ENCODE results near the gene DPYD.

Gene DPYD

DNA sequence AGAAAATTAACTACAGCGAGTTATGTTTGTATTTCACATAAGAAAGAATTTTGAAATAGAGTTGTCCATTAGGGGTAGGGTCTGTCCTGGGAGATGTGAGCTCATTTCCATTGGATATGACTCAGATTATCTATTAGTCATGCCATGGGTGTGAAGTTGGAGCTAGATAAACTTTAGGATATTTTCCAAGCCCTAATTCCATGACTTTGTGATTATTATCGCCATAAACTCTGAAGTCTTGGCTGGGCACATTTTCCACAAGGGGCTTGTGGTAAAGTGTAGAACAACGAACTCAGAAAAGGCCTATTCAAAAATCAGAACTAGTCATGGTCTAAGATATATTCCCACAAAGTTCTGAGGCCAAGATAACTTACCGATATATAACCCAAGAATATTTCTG, 396.6 kb downstream of the DPYD start:
- DNase-seq (ENCODE audit: low spot score), result no peak

DNA sequence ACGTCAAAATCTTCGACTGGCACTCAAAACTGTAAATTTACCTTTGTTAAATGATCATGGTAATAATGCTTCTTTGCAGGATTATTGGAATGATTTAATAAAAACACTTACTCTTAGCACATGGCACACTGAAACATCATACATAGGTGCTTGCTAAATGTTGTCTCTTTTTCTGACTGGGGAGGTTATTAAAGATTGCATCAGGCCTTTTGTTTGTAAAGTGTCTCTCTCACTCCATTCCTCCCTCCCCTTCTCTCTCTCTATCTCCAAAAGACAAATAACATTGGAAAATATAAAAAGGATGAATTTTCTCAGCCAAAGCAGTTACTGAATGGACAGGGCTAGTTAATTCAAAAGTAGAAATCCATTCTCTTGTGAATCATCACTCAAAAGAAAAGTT, 404.2 kb downstream of the DPYD start:
- no peak for DNase-seq (ENCODE audit: low spot score)

DNA sequence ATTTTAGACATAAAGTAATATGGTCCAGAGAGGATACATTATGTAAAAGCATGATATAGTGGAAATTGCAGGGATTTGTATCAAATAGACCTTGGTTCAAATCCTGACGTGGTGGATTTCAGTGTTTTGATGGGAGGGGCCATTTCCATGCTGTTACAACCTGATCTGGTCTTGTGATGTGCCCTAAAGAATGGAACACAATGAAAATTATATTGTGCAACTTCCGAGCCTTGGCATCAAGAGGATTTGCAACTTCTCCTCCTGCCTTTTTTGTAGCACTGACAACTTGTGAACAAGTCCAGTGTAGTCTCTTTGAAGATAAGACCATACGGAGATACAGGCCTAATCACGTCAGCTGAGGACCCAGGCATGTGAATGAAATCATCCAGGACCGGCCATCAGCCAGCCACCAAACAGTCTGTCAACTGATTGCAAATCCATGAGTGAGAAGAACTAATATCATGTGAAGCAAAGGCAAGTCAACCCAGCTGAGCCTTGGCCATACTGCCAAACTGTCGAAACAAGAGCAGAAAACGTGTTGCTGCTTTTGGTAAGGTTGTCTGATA, 412.1 kb downstream of the DPYD start:
- DNase-seq (ENCODE audit: low spot score), result no peak

DNA sequence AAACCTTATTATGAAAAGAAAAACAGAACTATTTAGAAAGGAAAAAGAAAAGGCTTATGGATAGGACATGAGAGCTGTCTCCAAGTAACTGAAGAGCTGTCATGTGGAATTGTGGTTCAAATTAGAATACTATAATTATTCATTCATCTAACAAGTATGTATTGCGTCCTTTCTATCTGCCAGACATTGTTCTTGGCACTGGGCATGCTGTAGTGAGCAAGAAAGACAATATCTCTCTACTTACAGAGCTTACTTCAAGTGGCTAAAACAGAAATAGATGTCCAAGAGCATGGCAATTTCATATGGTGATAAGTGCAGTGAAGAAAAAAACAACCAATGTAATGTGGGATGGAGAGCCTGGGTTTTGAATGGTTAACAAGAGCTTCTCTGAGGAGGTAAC, 413.0 kb downstream of the DPYD start:
- DNase-seq (ENCODE audit: low spot score), result no peak

GRCh38 chr1:97506368-97506767, 414.5 kb downstream of the DPYD start:
- DNase-seq (ENCODE audit: low spot score), result no peak

DNA sequence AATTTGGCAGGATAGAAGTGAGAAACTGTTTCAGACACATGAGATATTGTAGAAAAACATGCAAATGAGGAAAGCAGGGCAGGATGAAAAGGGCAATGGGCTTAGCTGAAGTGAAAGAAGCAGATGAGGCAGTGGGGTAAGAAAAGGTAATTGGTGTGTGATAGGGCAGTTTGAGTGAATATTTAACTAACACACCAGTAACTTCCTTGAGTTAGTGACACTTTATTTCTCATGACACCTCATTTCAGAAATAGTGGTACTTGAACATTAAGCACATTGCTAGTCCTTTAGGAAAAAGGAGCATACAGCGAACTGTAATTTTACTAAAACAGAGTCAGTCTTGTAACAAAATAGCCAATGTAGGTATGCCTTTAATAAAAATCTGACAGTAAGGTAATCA, 415.0 kb downstream of the DPYD start:
- no peak for DNase-seq (ENCODE audit: low spot score)

DNA sequence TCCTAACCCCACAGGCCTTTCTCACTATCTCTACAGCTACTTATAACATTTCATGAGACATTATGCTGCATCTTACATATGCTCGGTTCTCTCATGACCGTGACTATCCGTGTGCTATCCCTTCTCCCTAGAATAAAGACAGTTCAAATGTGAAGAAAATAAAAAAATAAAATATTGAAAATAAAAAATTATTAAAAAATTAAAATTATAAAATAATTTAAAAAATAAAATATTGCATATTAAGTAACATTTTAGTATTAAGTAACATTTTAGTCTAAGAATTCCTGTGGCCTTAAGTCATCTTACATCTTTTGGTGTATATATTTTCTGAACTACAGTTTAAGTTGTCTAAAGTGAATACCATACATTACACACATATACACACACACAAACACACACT, 415.5 kb downstream of the DPYD start:
- DNase-seq (ENCODE audit: low spot score), result no peak

GRCh38 chr1:97502360-97502759, 418.5 kb downstream of the DPYD start:
- DNase-seq (ENCODE audit: low spot score), result no peak

GRCh38 chr1:97501628-97502027, 419.2 kb downstream of the DPYD start:
- DNase-seq (ENCODE audit: low spot score), result no peak

- no peak for DNase-seq (ENCODE audit: low spot score)
Observed at GRCh38 chr1:97500760-97501159, 420.1 kb downstream of the DPYD start.

- no peak for DNase-seq (ENCODE audit: low spot score)
Observed at GRCh38 chr1:97499667-97500066, 421.2 kb downstream of the DPYD start.

- DNase-seq (ENCODE audit: low spot score), result no peak
Observed at GRCh38 chr1:97489834-97490233, 431.0 kb downstream of the DPYD start.

DNA sequence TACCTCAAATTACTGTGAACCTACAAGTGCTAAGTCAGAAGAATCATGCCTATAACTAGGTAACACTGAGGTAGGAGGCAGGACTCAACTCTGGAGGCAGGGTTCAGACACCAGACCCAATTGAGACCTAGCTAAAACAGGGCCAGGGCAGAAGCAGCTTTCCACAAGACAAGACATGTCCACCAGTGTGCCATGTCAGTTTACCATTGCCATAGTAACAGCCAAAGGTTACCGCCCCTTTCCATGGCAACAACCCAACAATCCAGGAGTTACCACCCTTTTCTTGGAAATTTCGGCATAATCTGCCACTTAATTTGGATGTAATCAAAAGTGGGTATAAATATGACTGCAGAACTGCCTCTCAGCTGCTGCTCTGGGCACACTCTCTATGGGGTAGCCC, 432.3 kb downstream of the DPYD start:
- no peak for DNase-seq (ENCODE audit: low spot score)

GRCh38 chr1:97482022-97482421, 438.8 kb downstream of the DPYD start:
- no peak for DNase-seq (ENCODE audit: low spot score)

GRCh38 chr1:97467445-97467844, 453.4 kb downstream of the DPYD start:
- DNase-seq (ENCODE audit: low spot score), result no peak

GRCh38 chr1:97464305-97464704, 456.5 kb downstream of the DPYD start:
- DNase-seq (ENCODE audit: low spot score), result no peak

GRCh38 chr1:97461782-97462181, 459.1 kb downstream of the DPYD start:
- no peak for DNase-seq (ENCODE audit: low spot score)

GRCh38 chr1:97457446-97458089, 463.3 kb downstream of the DPYD start:
- DNase-seq (ENCODE audit: low spot score), result no peak

DNA sequence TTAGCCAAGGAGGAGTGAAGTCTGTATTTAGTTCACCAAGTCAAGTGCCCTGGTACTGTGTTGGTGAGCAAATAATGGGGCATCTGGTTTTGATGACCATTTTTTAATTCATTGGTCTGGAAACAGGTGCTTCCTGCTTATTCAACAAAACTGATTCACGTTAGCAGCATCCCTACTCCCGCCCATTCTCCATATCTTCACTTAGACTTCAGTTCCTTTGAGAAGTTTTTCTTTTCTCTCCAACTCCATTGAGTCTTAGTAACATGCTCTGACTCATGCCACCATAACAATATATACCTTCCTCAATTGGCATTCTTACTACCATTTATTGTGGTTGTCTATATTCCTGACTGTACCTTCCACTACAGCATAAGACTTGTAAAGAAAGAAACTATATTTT, 468.9 kb downstream of the DPYD start:
- DNase-seq (ENCODE audit: low spot score), result no peak

- no peak for DNase-seq (ENCODE audit: low spot score)
Observed at GRCh38 chr1:97451046-97451826, 469.6 kb downstream of the DPYD start.

GRCh38 chr1:97441966-97442365, 478.9 kb downstream of the DPYD start:
- no peak for DNase-seq (ENCODE audit: low spot score)

DNA sequence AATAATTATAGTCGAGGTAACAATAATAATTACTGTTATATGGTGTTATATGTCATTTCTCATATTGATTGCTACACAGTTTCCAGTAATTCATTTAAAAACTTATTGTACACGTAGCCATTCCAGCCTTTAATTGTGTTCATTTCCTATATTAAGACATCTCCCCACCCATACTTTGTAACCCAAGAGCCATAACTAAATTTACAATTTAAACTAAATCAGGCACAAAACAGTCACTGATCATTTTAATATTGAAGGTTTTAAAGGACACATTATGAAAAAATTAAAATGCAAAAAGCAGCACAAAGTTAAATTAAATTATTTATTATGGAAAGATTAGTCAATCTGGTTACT, 487.0 kb downstream of the DPYD start:
- DNase-seq (ENCODE audit: low spot score), result no peak

DNA sequence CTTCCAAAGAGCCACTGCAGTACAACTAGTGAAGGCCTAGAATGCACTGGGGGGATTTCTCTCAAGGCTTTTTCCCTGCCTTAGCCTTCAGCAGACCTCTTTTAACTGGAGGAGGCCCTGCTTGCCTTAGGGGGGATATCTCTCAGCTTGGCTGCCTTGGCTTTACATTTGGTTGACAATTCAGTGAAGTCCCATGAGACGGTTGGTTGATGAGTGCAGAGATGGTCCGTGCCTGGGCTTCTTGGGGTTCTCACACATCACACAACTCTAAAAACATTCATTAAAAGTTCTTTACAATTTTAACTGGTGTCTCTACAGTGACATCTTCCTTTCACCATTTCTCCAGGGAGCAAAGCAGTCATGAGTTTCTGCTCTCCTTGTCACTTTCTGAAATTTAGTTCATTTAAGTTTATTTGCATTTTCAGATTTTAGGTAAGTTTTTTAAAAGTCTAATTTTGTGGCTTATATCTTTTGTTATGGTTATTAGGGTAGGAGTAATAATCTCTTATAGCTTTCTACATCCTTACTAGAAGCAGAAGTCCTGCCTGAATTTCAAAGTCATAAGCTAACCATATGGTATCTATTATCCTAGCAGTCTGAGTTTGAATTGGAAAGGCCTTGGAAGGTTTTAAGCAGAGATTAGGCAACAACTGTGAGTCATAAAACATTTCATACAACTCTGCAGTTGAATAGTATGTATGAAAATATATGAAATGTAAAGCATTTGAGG, 487.6 kb downstream of the DPYD start:
- peak; percentile 47 for DNase-seq (ENCODE audit: low spot score)

Data from AG20443 (cell line).